ENCODE data around the gene L2HGDH. TPM values are rescaled to one million over a fixed set of nuclear protein-coding genes. Genes with fewer than 3 reads are reported as not detected.

The L2HGDH gene
- total RNA-seq, 6 experiments from 2014 or later, result 6.1 to 11.1 (median 6.9) TPM

GRCh38 chr14:50311337-50311971, 575 bp downstream of the L2HGDH start:
- ATAC-seq (peak in 2 of 4 donors; percentile 22 to 30), DNase-seq (no peak)
- 1% methylated on average over 13 of the region's 18 CpGs for WGBS (ENCODE audit: insufficient coverage, low coverage, low lambda C conversion rate, missing lambda C conversion rate)
- Histone ChIP-seq H3K4me1 (peaks cover 0 to 17% (median 3%) of the 10 kb centered on the region in 4 donors), H3K27ac (peak overlapping the region; percentile 81 to 84 (median 82)), H3K36me3 (no peaks in the 10 kb centered on the region), H3K9me3 (no peaks in the 10 kb centered on the region), H3K4me3 (peak overlapping the region; percentile 65 to 85 (median 67)), H3K27me3 (no peaks in the 10 kb centered on the region)
- TF ChIP-seq, protein P1, sequence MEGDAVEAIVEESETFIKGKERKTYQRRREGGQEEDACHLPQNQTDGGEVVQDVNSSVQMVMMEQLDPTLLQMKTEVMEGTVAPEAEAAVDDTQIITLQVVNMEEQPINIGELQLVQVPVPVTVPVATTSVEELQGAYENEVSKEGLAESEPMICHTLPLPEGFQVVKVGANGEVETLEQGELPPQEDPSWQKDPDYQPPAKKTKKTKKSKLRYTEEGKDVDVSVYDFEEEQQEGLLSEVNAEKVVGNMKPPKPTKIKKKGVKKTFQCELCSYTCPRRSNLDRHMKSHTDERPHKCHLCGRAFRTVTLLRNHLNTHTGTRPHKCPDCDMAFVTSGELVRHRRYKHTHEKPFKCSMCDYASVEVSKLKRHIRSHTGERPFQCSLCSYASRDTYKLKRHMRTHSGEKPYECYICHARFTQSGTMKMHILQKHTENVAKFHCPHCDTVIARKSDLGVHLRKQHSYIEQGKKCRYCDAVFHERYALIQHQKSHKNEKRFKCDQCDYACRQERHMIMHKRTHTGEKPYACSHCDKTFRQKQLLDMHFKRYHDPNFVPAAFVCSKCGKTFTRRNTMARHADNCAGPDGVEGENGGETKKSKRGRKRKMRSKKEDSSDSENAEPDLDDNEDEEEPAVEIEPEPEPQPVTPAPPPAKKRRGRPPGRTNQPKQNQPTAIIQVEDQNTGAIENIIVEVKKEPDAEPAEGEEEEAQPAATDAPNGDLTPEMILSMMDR (IDR thresholded peaks at IDR 0.05), result peak; percentile 46 to 69 (median 47)
- TF ChIP-seq POLR2A (IDR thresholded peaks at IDR 0.05), result no peak
- intact Hi-C loops (cut with DNase I), result no loop called here

GRCh38 chr14:50310445-50310844, 1.6 kb downstream of the L2HGDH start:
- 92% methylated on average over 2 of the region's 4 CpGs for WGBS (ENCODE audit: insufficient coverage, low coverage, low lambda C conversion rate, missing lambda C conversion rate)
- no peak for TF ChIP-seq POLR2A (IDR thresholded peaks at IDR 0.05)
- TF ChIP-seq, protein P1 (IDR thresholded peaks at IDR 0.05), result no peak
- Histone ChIP-seq H3K27ac (no peak overlapping the region), H3K4me3 (no peak overlapping the region), H3K36me3 (no peaks in the 10 kb centered on the region), H3K9me3 (no peaks in the 10 kb centered on the region), H3K27me3 (no peaks in the 10 kb centered on the region), H3K4me1 (peaks cover 0 to 17% (median 3%) of the 10 kb centered on the region in 4 donors)
- no peak for DNase-seq
- intact Hi-C loops (cut with DNase I), result no loop called here
- no peak for ATAC-seq

- WGBS (ENCODE audit: insufficient coverage, low coverage, low lambda C conversion rate, missing lambda C conversion rate), result 19% methylated on average over 1 of the region's 4 CpGs
- no peak for DNase-seq
Observed at GRCh38 chr14:50308363-50308915, 3.6 kb downstream of the L2HGDH start.

DNA sequence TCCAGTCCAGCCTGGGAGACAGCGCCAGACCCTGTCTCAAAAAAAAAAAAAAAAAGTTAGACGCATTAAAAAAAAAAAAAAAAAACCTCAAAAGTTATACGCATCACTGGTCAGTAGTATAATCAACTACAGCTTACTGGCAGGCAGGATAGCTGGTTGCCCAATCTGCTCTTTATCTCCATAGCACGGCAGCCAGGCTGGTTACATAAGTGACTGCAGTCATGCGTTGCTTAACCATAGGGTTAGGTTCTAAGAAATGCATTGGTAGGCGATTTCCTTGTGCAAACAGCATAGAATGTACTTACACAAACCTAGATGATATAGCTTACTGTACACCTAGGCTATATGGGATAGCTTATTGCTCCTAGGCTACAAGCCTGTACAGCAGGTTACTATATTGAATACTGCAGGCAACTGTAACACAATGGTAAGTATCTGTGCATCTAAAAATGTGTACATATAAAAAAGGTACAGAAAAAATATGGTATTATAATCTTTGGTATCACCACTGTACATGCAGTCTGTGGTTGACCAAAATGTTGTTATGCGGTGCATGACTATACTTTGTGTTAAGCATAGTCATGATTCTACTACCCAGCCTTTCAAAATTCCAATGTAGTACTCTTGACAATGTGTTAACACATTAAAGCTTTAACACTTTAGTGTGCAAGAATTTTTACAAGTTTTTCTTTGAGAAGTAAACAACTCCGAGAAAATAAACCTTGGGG, 8.1 kb downstream of the L2HGDH start:
- peak; percentile 99 to 100 (median 100) for ATAC-seq
- 37% methylated on average over 7 of the region's 8 CpGs for WGBS (ENCODE audit: insufficient coverage, low coverage, low lambda C conversion rate, missing lambda C conversion rate)
- intact Hi-C loops (cut with DNase I), result no loop called here
- Histone ChIP-seq H3K27me3 (no peaks in the 10 kb centered on the region), H3K4me3 (no peak overlapping the region), H3K36me3 (no peaks in the 10 kb centered on the region), H3K9me3 (no peaks in the 10 kb centered on the region), H3K27ac (no peak overlapping the region), H3K4me1 (peaks cover 0 to 10% (median 2%) of the 10 kb centered on the region in 4 donors)
- TF ChIP-seq POLR2A (IDR thresholded peaks at IDR 0.05), result no peak
- TF ChIP-seq, protein P1 (IDR thresholded peaks at IDR 0.05), result no peak
- peak; percentile 69 to 87 (median 84) for DNase-seq

More at GRCh38 chr14:50308363-50308915, 3.6 kb downstream of the L2HGDH start:
- no peak overlapping the region for H3K4me3 ChIP-seq
- H3K4me1 ChIP-seq, result peaks cover 0 to 21% (median 5%) of the 10 kb centered on the region in 4 donors
- H3K27me3 ChIP-seq, result no peaks in the 10 kb centered on the region
- H3K36me3 ChIP-seq, result no peaks in the 10 kb centered on the region
- intact Hi-C loops (cut with DNase I), result no loop called here
- H3K9me3 ChIP-seq, result no peaks in the 10 kb centered on the region
- H3K27ac ChIP-seq, result no peak overlapping the region
- no peak for ATAC-seq
- TF ChIP-seq, protein P1 (IDR thresholded peaks at IDR 0.05), result no peak
- no peak for TF ChIP-seq POLR2A (IDR thresholded peaks at IDR 0.05)
